ENCODE data around the gene NPC1. TPM values are rescaled to one million over a fixed set of nuclear protein-coding genes. Genes with fewer than 3 reads are reported as not detected.

Gene NPC1
- total and polyA plus RNA-seq, 12 donors, result 8.9 to 34.4 (median 13.3) TPM

DNA sequence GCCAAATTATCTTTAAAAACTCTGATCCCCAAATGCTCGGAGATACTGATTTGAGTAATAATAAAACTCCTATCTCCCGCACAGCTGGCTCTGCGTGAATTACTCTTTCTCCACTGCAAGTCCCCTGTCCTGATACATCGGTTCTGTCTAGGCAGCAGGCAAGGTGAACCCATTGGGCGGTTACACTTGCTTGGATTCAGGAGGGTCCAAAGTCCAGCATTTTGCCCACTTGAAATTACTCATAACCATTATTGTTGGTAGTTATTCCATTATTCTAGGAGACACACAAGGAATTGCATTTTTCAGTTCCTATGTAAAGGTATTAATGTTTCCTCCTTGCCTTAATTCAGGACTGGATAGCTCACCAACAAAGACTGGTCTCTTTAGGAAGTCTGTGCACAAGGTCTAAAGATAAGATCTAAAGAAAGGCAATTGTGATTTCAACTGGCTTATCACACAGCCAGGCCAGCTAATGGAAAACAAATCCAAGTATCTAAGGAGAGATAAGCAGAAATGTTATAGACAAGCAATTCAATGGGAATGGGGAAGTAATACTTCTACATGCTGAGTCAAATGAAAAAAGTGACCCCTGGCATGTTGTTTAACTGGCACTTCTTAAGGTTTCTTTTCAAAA lies 23.2 kb upstream of the NPC1 start:
- Histone ChIP-seq H3K36me3 (peaks cover 0 to 18% (median 0%) of the 10 kb centered on the region in 9 donors), H3K27ac (no peak overlapping the region), H3K4me1 (peaks cover 0 to 8% (median 0%) of the 10 kb centered on the region in 9 donors), H3K4me3 (no peak overlapping the region), H3K9me3 (no peaks in the 10 kb centered on the region), H3K27me3 (no peaks in the 10 kb centered on the region)
- WGBS, 2 donors, result 95 to 96% methylated on average over 5 of the region's 5 CpGs
- intact Hi-C loops (cut with DNase I), result no loop called here
- DNase-seq, result no peak
- TF ChIP-seq, protein P1, sequence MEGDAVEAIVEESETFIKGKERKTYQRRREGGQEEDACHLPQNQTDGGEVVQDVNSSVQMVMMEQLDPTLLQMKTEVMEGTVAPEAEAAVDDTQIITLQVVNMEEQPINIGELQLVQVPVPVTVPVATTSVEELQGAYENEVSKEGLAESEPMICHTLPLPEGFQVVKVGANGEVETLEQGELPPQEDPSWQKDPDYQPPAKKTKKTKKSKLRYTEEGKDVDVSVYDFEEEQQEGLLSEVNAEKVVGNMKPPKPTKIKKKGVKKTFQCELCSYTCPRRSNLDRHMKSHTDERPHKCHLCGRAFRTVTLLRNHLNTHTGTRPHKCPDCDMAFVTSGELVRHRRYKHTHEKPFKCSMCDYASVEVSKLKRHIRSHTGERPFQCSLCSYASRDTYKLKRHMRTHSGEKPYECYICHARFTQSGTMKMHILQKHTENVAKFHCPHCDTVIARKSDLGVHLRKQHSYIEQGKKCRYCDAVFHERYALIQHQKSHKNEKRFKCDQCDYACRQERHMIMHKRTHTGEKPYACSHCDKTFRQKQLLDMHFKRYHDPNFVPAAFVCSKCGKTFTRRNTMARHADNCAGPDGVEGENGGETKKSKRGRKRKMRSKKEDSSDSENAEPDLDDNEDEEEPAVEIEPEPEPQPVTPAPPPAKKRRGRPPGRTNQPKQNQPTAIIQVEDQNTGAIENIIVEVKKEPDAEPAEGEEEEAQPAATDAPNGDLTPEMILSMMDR (IDR thresholded peaks at IDR 0.05), result no peak
- ATAC-seq, result no peak

DNA sequence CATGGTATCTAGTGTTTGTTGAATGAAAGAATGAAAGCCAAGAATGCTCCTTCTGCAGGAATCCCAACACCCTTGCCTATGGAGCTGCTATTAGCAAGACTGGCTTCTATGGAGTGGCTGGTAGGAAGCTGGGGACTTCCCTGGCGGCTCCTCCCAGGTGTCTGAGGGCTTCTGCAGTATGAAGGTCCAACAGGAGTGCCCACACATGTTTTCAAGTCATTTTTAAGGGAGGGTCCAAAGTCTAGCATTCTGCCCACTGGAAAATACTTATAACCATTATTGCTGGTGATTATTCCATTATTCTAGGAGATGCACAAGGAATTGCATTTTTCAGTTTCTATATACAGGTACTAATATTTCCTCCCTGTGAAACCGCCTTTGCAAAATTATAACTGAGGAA lies 21.9 kb upstream of the NPC1 start:
- intact Hi-C loops (cut with DNase I), result no loop called here
- H3K4me1 ChIP-seq, result peaks cover 0 to 8% (median 0%) of the 10 kb centered on the region in 9 donors
- DNase-seq (no peak), ATAC-seq (no peak)
- WGBS, 2 donors, result 90 to 96% methylated on average over 2 of the region's 2 CpGs
- no peak overlapping the region for H3K4me3 ChIP-seq
- no peaks in the 10 kb centered on the region for H3K27me3 ChIP-seq
- TF ChIP-seq, protein P1 (IDR thresholded peaks at IDR 0.05), result no peak
- peaks cover 0 to 18% (median 0%) of the 10 kb centered on the region in 9 donors for H3K36me3 ChIP-seq
- no peaks in the 10 kb centered on the region for H3K9me3 ChIP-seq
- H3K27ac ChIP-seq, result no peak overlapping the region

DNA sequence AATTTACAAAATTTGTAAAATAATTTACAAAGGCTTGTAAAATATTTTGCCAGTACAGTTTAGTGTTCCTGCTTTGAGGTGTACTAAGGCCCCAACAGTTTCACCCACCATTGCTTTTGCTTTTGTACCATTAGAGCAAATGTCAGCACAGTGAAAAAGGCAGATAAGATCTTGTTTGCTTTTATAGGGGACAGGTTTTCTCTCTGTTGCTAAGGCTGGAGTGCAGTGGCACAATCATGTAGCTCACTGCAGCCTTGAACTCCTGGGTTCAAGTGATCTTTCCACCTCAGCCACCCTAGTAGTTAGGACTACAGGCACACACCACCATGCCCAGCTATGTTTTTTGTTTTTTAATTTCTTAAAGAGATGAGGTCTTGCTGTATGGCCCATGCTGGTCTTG lies 19.6 kb upstream of the NPC1 start:
- ATAC-seq (no peak), DNase-seq (no peak)
- TF ChIP-seq, protein P1 (IDR thresholded peaks at IDR 0.05), result no peak
- H3K27me3 ChIP-seq, result no peaks in the 10 kb centered on the region
- H3K4me3 ChIP-seq, result no peak overlapping the region
- no peaks in the 10 kb centered on the region for H3K9me3 ChIP-seq
- peaks cover 0 to 8% (median 0%) of the 10 kb centered on the region in 9 donors for H3K4me1 ChIP-seq
- intact Hi-C loops (cut with DNase I), result no loop called here
- H3K27ac ChIP-seq, result no peak overlapping the region
- peaks cover 0 to 4% (median 0%) of the 10 kb centered on the region in 9 donors for H3K36me3 ChIP-seq

DNA sequence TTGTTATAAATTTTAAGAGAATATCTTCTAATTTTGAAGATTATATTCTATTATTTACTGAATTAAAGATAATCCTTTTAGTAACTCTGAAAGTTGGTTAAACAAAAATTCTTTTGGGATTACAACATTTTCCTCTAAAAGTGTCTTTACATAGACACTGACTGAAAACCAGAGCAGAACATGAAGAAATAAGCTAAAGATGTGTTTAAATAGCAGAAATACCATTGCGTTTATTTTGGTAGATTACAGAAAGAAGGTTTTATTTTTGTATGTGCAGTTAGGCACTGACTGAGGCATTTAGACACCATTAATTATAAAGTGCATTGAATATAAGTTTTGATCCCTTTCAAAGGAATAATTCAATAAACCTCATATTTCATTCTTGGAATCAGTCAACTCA lies 13.5 kb upstream of the NPC1 start:
- H3K27ac ChIP-seq, result no peak overlapping the region
- intact Hi-C loops (cut with DNase I), result no loop called here
- H3K9me3 ChIP-seq, result no peaks in the 10 kb centered on the region
- DNase-seq, result no peak
- no peak overlapping the region for H3K4me3 ChIP-seq
- 70 to 82% methylated on average over 1 of the region's 1 CpG for WGBS, 2 donors
- TF ChIP-seq, protein P1 (IDR thresholded peaks at IDR 0.05), result no peak
- no peaks in the 10 kb centered on the region for H3K36me3 ChIP-seq
- no peak for ATAC-seq
- H3K27me3 ChIP-seq, result peaks cover 0 to 1% (median 0%) of the 10 kb centered on the region in 7 donors
- peaks cover 0 to 3% (median 0%) of the 10 kb centered on the region in 9 donors for H3K4me1 ChIP-seq
